GM13976 (cell line): Measurements from ENCODE around the gene ITGA3.

Source experiments
- DNase-seq: peaks from one replicate; pipeline ENCODE4 v3.0.0; 2012; ENCODE audit warnings: low spot score
- CTCF ChIP-seq: IDR thresholded peaks from 2 replicates; pipeline ENCODE4 v1.5.1; 2012; ENCODE audit warnings: borderline replicate concordance, mild to moderate bottlenecking; ENCODE audit not compliant: insufficient read depth; ENCODE audit errors: extremely low read depth, missing control alignments, control extremely low read depth
- in situ Hi-C: fragments of 300-500 bp; cut with MboI; formaldehyde crosslinking; loops from one replicate; pipeline ENCODE4 v1.12.0; 2022; ENCODE audit warnings: low sequenced_read_pairs, mixed read lengths, inconsistent platforms; ENCODE audit not compliant: unreplicated experiment

The ITGA3 gene

DNA sequence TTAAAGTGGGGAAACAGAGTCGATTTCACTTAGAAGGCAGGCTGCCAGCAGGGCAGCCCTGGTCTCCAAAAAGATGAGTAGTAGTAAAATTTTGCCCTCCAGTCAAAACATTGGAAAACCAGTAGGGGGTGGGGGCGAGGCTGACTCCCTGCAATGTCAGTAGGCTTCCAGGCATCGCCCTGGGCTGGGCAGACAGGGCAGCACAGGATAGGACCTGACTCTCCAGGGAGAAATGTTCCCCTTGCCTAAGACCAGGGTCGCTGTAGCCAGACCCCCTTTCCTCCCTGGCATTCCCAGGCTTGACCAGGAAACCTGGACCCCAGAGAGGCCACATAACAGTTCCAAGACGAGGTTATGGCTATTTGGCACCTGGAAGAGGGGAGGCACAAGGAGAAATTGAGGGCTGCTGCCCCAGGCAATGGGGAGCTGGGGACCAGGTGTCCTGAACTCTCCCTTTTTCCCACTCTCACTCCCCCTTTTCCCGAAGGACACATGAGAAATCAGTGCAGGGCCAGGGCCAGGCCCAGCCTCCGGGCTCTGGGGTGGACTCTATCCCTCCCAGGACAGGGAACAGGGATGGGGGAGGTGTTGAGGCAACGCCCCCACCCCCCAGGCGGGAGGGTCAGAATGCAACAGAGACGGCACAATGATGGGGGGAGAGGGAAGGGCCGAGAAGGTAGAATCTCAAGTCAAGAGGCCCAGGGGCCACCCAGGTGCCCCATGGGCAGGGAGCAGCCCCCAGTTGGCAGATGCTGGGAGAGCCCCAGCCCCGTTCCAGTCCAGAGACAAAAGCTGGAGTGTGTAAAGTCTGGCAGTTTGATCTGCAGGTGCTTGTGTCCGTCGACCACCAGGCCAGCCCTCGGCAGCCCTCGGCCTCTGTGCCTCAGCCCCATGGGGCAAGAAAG lies 78.5 kb downstream of the ITGA3 start:
- no peak for TF ChIP-seq CTCF
- DNase-seq = no peak
- in situ Hi-C loops = no loop called here

GRCh38 chr17:50135316-50136095 lies 79.6 kb downstream of the ITGA3 start:
- in situ Hi-C loops = no loop called here
- TF ChIP-seq CTCF = no peak
- no peak for DNase-seq

- no peak for DNase-seq
- in situ Hi-C loops = no loop called here
- TF ChIP-seq CTCF = no peak
Observed at GRCh38 chr17:50136096-50136687, 80.3 kb downstream of the ITGA3 start.

GRCh38 chr17:50137042-50137441 lies 81.1 kb downstream of the ITGA3 start:
- no peak for DNase-seq
- no peak for TF ChIP-seq CTCF
- in situ Hi-C loops = no loop called here

DNA sequence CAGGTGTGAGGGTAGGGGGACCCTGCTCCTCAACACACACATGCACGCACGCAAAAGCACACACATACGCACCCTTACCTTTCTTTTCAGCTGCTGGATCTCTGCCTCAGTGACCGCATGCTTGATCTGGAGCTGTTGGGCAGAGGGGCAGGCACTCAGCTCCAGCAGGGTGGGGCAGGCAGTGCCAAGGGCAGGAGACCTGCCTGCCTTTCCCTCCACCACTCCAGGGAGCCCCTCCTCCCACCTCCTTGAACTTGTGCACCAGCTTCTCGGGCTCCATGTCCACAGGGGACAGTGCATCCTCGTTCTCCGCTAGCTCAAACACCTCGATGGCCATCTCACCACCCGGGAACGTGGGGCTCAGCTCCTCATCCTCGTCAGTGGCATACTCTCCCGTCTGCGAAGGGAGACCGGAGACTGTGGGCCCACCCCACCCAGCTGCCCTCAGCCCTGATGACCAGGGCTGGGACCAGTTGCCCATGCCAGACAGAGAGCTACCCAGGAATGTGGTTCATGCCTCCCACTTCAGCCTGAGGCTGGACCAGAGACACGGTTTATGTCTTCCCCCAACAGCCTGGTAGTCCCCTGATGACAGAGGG lies 83.4 kb downstream of the ITGA3 start:
- DNase-seq = no peak
- peak; percentile 0 for TF ChIP-seq CTCF
- in situ Hi-C loops = no loop called here
